Stimulated activated CD8-positive, alpha-beta memory T cell treated with anti-CD3 and anti-CD28 coated beads, Interleukin-12 subunit alpha, Interleukin-12 subunit beta, amount 100 ng/mL, for 4 hours (primary cell): ENCODE measurements around the gene GPR183.

ENCODE experiments used
- DNase-seq: peaks from one replicate; pipeline ENCODE4 v3.0.0-alpha.2; 2020; ENCODE audit warnings: low read depth

The GPR183 gene

GRCh38 chr13:99312493-99312883 is 5.3 kb upstream of the GPR183 start:
- no peak for DNase-seq

- DNase-seq = no peak
These were observed 4.7 kb upstream of the GPR183 start for GRCh38 chr13:99311748-99312492.

- no peak for DNase-seq
These were observed 3.9 kb upstream of the GPR183 start for GRCh38 chr13:99311137-99311536.

- no peak for DNase-seq
These were observed 3.3 kb upstream of the GPR183 start for GRCh38 chr13:99310382-99311031.

- DNase-seq = no peak
These were observed 1.4 kb upstream of the GPR183 start for GRCh38 chr13:99308471-99309087.

- DNase-seq = no peak
These were observed 595 bp upstream of the GPR183 start for GRCh38 chr13:99307648-99308339.

- DNase-seq = no peak
These were observed 1.6 kb downstream of the GPR183 start for GRCh38 chr13:99305566-99305965.

- DNase-seq = no peak
These were observed 2.0 kb downstream of the GPR183 start for GRCh38 chr13:99305158-99305557.

GRCh38 chr13:99304541-99304940 is 2.7 kb downstream of the GPR183 start:
- no peak for DNase-seq

GRCh38 chr13:99303863-99304521 is 3.2 kb downstream of the GPR183 start:
- no peak for DNase-seq

- DNase-seq = no peak
These were observed 4.3 kb downstream of the GPR183 start for GRCh38 chr13:99302637-99303505.

GRCh38 chr13:99301913-99302636 is 5.1 kb downstream of the GPR183 start:
- no peak for DNase-seq

GRCh38 chr13:99301056-99301838 is 6.0 kb downstream of the GPR183 start:
- no peak for DNase-seq

- no peak for DNase-seq
These were observed 7.3 kb downstream of the GPR183 start for GRCh38 chr13:99299920-99300341.

- no peak for DNase-seq
These were observed 7.8 kb downstream of the GPR183 start for GRCh38 chr13:99299256-99299919.

GRCh38 chr13:99298056-99298455 is 9.1 kb downstream of the GPR183 start:
- no peak for DNase-seq

- DNase-seq = no peak
These were observed 9.9 kb downstream of the GPR183 start for GRCh38 chr13:99297331-99297730.

- DNase-seq = no peak
These were observed 10.8 kb downstream of the GPR183 start for GRCh38 chr13:99296398-99296797.
